ENCODE measurements around the gene CIPC.

Gene CIPC

DNA sequence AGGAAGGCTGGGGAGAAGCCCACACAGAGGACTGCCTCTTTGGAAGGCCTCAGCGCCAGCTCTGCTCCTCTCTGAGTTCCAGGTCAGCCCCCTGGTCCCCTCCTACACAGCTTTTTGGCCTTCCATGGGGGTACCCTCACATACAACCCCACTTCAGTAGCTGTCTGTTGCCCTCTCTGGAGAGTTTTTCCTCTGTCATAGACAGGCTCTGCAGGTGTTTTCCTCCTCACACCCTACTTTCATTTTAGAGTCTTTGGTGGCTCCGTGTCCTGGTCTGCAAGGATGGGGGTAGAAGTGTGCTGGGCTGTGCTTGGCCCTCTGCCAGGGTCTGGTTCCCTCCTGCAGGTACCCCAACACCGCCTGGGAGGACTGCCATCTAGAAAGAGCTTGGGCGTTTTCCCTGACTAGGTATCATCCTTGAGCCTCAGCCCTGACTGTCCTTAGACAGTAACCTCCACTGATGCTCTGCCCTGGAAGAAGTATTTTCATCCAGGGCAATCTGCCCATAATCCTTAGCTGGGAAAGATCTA is 28.5 kb downstream of the CIPC start:
- DNase-seq (ENCODE audit: low read depth): no peak

DNA sequence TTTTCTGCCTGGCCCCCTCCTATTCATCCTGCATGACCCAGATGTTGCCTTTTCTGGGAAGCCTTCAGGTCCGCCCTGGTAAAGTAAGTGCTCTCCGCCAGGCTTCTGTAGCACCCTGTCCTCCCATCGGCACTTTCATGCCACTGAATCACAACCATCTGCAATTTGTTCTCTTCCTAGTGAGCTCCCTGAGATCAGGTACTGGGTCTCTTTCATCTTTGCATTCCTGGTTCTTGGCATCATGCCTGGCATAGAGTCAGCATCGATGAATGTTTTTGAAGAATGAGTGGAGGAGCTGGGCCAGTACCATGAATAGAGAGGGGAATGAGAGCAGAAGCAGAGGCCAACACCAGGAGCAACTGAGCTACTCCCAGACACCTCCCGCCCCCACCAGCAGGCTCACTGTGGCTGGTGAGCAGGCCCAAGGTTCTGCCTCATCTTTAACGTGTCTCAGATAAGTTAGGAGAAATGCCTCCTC is 30.4 kb downstream of the CIPC start:
- no peak for DNase-seq (ENCODE audit: low read depth)

DNA sequence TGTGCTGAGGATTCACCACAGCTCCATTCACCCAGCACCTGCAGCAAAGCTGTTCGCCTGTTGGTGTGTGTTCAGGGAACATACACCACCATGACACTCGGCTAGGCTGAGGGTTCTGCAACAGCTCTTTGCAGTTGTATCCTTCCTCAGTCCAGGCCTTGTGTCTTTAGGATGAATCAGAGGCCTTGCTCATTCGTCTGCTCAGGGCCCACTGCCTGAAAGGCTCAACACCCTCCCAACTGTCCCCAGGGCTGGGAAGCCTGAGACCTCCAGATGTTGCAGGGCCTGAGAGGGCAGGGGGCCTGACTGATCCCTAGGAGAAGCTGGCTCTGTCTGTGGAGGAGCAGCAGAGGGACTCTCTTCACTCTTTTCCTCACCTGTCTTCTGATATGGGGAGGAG is 32.3 kb downstream of the CIPC start:
- DNase-seq (ENCODE audit: low read depth): no peak

DNA sequence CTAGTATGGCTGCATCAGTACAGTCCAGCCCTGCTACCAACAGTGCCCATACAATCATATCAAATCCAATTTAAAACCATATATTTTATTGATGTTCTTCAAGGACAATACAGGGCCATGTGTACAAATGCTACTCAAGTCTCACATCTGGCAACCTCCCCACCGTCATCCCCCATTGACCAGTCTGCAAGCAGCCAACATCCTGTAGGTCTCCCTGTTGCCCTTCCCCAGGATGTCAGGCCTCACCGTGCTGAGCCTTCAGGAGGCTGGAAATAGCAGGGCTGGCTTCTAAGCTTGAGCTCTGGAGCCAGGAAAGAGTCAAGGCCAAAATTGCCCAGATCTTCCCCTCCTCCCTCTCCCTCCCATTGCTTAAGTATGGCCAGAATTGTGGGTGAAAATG is 33.1 kb downstream of the CIPC start:
- DNase-seq (ENCODE audit: low read depth): no peak

DNA sequence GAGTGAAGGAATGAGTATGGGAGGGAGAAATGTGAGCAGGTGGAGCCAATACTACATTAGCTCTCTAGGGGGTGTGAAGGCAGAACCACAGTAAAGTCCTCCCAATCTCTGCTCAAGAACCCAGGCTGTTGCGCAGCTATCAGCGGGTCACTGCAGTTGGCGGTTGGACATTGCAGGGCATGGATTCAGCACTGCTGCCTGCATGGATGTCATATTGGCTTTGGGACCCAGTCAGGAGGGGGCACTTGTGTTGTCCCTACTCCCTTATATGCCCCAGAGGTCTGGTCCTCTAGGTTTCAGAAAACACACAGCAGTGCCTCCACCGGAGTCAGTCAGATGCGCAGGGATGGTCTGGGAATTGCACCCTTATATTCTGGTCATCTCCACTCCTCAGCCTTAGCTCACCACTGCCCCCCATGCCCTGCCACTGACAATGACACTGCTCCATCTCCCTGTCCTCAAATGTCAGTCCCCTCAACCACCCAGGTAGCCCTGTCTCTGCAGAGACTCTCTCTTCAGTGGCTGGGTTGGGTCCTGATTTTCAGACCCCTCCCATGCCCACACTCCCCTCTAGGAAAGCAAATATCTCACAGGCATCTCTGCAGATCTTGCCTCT is 33.9 kb downstream of the CIPC start:
- DNase-seq (ENCODE audit: low read depth): no peak

DNA sequence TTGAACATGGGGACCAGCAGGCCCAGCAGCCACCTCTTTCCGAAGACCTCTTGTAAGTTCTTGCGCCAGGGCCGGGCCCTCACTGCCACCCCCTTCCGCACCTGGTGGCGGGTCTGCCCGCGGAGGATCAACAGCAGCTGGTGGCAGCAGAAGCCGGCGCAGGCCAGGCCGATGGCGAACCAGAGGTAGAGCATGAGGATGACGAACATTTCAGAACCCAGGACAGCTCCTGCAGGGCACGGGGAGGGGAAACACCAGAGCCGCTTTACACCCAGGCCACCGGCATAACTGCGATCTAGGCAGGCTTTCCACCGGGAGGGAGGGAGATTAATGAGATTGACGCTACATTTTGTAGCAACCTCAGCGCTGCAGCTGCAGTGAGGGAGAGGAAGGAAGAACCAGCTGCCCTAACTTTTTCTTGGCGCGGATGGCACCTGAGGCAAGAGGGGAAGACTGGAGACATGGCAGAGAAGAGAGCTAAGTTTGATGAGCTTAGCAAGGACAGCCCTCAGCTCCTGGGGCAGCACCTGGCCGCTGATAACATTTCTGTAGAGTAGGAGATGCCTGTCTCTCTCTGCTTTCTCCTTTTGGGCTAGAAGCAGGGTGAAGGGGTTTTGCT is 35.8 kb downstream of the CIPC start:
- DNase-seq (ENCODE audit: low read depth): peak; percentile 18

DNA sequence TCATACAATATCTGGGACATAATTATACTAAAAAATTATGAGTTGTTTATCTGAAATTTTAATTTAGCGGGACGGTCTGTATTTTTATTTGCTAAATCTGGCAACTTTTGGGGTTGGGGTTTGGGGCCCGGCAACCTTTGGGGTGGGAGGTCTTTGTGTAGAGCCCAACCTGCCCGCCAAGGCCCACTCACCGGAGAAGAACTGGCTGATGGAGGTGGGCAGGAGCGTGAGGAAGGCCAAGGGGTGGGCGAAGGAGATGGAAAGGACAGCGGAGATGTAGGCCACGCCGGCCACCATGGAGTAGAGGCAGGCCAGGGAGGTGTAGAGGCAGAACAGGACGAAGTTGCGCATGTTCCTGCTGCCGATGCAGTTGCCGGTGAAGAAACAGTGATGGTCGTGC is 41.0 kb downstream of the CIPC start:
- DNase-seq (ENCODE audit: low read depth): no peak

DNA sequence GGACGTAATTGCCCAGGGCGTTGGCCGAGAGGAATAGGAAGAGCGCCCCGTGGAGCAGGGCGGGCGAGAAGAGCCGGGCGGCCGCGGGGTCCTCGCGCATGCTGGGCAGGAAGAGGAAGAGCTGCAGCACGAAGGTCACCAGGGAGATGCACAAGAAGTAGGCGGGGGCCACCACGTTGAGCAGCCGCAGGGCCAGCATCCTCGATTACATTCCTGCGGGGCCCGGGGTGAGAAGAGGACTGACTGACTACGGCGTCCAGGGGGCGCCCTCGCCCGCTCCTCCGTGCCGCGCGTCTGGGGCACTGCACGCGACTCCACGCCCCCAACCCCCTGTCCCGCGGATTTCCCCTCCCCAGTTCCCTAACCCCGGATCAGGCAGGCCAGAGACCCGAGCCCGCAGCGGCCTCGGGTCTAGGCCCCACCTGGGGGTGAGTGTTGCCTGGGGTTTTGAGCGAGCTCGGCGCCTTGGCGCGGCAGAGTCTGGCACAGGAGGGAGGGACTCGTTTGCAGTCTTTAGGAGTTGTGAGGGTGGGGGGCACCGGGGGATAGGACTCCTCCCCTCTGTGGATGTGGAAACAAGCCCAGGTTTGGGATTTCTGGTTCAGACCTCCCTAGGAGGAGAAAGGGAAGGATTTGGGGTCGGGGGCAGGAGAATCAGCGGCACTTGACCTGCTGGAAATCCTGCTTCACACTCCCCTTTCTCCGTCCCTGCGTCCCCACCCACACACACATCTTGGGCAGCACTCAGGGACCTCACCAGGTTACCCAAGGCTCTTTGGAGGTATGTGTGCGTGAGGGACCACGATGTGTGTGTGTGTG is 41.7 kb downstream of the CIPC start:
- peak; percentile 14 for DNase-seq (ENCODE audit: low read depth)

DNA sequence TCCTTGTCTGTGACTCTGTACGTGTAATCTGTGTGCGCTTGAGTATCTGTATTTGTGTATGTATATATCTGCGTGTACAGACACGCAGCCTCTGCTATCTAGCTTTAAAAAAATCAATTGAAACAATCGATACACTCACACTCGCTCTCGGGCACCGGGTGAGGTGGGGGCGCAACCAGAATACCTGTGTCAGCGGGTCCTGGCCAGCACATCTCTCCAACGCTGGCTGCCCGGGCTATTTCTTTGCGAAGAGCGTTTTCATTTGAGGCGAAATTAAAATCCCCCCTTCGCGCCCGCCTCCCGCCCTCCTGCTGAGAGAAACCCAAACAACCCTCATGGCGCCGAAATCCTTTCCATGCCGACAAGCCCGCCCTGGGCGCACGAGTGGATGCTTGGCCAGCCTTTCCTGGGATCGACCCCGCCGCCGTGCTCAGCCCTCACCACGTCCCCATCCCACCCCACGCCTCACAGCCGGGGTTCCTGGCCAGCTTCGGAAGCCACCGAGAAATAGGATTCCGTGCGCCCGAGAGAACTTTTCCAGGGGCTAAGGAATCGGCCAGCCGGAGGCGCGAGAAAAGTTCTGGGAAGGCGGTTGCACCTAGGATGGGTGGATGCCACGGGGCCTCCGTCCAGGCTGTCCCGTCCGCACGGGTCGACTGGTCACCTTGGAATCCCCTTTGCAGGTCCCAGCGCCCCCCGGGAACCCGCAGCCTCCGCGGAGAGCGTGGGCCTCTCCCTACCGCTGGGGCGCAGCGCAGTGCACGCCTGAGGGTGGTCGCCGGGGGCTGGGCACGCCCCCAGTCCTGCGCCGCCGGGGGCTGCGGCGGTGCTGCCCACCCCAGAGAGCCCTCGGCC is 42.5 kb downstream of the CIPC start:
- no peak for DNase-seq (ENCODE audit: low read depth)

DNA sequence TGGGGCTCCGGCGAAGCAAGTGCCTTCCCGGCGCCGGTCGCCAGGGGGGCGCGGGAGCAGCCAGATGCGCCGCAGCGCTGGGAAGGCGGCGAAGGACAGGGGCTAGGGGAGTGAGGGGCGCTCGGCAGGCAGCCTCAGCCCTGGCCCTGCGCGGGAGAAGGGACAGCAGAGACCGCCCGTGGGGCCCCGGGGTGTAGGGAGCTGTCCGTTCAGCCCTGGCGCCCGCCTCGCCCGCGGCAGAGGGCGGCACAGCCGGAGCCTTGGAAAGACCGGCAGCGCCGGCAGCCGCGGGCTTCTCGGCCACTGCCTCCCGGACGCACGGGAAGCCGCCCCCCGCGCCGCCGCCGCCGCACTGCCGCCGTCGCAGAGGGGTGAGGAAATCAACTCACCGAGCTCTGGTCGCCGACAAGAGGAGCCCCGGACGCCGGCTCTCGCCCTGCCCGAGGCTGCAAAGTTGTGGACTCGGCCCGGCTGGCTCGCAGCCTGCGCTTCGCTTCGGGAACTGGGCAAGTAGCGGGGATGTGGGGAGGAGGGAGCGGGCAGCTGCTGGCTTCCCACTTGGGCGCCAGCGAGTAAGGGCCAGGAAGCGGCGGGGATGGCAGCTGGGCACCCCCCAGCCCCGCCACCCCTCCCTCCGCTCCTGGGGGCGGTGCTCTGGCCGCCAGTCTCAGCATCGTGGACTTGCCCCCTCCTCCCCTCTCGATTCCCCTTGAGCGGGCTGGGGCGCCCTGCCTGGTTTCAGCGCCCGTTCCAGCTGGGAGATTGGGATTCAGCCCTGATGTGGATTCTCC is 43.4 kb downstream of the CIPC start, which contains the start of gene ZDHHC22:
ZDHHC22 (minus strand) TSS at position 578 of the 791 bp plus-strand sequence. CDS start 2,053 bp downstream, outside the sequence.
- DNase-seq (ENCODE audit: low read depth): no peak

DNA sequence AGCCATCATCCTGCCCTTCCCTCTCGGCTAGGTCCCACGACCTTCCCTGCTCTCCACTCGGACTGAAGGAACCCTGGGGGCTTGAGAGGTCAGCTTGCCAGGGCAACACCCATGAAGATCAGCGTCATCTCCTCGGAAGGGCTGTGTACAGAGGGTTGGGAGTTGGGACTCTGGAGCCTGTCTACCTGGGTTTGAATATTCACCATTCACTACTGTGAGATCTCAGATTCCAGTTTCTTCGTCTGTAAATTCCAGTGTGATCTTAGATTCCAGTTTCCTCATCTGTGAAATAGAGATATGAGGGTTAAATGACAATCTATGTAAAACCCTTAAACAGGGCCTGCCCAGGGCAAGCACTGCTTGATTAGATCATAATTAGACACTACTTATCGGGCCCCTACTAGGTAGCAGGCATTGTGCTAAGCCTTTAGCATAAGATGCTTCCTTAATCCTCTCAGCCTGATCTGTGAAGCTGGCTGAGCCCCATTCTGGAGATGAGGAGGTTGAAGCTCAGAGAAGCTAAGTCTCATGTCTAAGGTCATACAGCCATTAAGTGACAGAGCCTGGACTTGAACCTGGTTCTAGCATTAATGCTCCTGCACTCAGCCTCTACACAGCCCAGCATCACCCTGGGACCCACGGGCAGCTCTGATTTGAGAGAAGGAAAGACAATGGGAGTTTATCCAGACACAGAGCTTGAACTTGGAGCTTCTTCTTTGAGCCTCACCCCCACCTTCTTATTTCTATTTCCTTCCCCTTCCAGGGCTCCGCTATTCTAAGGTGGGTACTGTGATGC is 44.1 kb downstream of the CIPC start:
- no peak for DNase-seq (ENCODE audit: low read depth)

DNA sequence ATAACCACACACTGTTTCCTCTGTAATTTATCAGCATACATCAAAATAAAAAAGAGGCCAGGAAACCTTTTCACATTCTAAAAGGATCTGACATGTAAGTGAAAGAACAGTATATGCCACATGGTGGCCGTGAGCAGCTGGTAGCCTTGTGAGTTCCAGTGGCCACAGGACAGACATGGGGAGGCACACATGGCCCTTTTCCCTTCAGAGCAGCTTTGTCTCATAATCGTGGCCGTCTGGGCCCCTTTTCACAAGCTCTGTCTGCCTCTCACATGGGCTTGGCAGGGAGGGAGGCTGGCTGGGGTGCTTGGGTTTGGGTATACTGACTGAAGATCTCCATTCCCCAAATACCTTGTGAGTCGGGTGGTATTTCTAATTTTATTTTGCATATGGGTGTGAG is 45.0 kb downstream of the CIPC start:
- DNase-seq (ENCODE audit: low read depth): no peak

DNA sequence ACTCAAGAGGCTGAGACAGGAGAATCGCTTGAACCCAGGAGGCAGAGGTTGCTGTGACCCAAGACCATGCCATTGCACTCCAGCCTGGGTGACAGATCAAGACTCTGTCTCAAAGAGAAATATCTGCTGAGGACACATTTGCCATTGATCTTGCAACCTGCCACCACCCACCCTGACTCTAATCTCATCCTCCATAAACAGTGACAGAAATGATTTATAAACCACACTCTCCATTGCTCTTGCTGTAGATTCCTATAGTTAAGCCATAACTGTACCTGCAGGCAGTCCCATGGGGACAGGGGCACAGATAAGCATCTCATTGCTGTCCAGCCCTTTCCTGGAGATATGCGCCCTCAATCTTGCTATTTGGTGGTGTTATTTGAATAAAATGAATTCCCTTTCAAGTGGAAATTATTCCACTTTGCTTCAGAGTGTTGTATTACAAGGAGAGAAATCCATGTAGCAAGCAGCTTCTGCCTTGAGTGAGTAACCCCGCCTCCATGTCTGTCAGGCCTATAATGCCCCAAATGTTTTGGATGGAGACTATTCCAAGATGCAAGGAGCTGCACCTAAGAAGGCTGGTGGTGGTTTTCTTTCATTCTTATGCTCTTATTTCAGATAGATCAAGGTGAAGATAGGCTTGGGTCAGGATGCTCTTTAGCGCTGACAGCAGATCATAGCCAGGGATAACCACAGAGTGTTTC is 46.5 kb downstream of the CIPC start:
- no peak for DNase-seq (ENCODE audit: low read depth)

DNA sequence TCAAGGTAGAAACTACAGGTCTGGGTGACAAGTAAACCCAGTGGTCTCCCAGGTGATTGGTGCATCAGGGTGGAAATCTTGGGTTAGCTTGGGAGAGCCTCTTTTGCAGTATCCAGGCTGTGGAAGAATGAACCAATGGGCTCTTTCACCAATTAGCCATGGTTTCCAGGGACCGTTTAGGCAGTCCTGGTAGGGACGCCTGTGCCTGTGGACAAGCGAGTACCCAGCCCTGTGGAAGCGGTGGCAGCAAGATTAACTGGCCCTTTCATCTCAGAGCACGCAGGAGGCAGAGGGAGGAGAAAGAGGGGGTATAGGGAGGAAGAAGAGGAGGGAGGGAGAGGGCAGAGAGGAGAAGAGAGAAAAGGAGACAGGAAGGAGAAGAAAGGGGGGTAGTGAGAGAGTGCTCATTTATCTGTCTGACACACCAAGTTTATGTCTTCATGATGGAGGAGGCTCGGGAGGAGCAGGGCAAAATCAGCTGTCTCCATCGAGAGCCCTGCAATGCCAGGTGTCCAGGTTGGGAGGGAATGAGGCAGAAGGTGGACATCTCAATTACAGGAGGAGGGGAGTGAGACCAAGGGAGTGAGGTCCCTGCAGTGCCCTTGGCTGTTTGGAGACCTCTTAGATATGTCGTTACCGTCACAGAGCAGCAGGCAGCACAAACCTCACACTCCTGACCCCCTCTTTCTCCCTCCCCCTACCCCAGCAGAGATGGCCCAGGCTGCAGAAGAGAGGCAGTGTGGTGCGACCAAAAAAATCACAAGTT is 48.1 kb downstream of the CIPC start:
- DNase-seq (ENCODE audit: low read depth): no peak

DNA sequence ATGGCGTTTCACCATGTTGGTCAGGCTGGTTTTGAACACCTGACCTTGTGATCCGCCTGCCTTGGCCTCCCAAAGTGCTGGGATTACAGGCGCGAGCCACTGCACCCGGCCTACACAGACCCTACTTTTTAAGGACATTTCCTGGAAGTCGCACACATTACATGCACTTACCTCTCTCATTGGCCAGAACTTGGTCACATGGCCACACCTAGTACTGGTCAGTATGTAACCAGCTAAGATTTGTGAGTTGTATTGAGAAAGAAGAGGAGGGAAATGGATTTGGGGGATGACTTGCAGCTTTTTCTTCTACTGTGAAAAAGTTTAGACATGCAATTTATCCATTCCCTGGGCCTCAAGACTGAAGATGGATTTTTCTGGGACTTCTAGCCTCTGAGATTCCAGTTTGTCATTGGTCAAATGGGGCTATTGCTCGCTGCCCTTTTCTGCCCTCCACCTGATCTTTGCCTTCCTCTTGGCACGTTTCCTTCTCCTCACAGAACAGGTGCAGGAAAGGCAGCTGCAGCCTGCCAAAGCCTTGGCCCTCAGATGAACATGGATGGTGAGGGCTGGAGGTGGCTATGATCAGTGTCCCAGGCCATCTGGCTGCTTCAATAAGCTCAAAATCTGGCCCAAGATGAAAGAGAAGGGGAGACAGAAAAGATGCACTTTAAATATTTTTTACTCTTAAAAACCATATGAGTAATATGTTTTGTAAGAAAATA is 50.6 kb downstream of the CIPC start:
- DNase-seq (ENCODE audit: low read depth): no peak

DNA sequence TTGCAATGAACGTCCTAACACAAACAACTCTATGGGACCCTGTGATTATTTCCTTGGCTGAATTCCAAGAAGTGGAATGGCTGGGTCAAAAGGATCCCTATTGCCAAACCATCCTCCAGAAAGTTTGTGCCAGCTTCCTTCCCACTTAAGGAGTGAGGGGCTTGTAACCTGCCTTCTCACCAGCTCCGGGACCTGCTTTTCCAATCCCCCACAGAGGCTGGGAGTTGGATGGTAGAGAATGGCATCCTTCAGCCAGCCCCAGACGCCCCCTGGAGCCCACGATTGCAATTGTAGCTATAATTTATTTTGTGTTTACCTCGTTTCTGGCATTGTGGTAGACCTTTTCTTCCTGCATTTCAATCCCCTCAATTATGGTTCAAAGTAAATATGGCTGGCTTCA is 53.2 kb downstream of the CIPC start:
- DNase-seq (ENCODE audit: low read depth): no peak

DNA sequence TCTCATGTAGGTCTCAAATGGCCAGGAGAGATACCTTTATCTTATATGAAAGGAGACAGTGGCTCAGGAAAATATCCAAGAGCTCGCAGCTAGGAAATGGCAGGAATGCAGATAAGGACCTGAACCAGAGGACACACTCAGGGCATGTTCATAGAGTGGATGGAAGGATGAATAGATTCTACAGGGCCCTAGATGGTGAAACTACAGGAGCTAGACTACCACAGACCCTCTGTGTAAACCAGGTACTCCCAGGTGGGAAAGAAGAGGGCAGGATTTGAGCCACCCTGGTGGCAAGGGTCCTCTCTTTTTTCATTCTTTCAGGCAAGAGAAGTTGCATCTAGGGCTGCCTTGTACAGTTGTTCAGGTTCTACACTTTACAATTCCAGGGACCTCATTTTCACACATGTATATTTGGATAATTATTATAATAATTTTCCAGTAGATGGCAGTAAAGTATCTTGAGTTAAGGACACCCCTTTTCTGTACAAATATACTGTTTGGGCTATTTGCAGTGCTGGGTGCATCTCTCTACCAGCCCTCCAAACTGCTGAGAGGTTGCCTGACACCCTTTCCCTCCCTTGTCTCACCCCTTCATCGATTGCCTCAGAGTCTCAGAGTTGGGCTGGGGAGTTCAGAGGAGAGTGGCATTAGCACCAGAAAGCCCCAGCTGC is 54.0 kb downstream of the CIPC start:
- DNase-seq (ENCODE audit: low read depth): no peak

DNA sequence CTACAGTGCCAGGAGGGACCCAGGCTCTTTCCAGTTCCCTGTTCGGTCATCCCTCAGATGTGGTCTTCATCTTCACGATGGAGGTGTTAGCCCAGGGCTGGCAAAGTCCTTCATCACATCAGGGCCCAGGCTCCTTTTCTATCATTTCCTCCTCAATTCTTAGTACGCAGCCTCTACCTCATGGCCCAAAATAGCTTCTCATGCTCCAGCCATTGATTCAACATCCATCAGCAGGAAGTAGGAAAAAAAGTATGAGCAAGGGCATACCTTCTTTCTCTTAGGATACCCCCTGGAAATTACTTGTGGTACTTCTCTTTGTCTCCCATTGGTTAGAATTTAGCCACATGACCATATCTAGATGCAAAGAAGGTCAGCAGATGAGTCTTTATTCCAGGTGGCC is 55.7 kb downstream of the CIPC start:
- DNase-seq (ENCODE audit: low read depth): no peak
